Articular chondrocyte of knee joint (primary cell): ENCODE measurements around the gene KCNIP1. TPM values are rescaled to one million over a fixed set of nuclear protein-coding genes. Genes with fewer than 3 reads are reported as not detected.

Source experiments
- total RNA-seq: library from RNA; depleted of rRNA; stranded (reverse); fragments of >200 nt; gene quantifications from 2 replicates; pipeline ENCODE4 v1.2.3, GENCODE V29; 2012

KCNIP1 gene
- not detected in 2 replicates for total RNA-seq

DNA sequence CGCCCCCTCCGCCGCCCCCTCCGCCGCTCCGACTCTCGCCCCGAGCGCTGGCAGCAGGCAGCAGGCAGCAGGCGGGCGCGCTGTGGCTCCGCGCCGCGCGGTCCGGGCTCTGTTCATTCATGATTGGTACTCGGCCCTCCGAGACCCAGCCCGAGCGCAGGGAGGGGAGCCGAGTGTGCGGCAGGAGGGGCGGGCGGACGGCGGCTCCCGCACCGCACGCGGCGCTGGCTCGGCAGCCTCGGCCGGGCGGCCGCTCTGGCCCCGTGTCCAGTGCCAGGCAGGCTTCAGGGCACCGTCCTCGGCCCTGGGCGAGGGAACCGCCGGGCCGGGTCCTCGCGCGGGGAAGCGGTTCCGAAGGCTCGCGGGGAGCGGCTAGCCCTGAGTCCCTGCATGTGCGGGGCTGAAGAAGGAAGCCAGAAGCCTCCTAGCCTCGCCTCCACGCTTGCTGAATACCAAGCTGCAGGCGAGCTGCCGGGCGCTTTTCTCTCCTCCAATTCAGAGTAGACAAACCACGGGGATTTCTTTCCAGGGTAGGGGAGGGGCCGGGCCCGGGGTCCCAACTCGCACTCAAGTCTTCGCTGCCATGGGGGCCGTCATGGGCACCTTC is at the start of gene KCNIP1:
Gene KCNIP1 (plus strand): TSS at position 31 of the 607 bp plus-strand sequence.

DNA sequence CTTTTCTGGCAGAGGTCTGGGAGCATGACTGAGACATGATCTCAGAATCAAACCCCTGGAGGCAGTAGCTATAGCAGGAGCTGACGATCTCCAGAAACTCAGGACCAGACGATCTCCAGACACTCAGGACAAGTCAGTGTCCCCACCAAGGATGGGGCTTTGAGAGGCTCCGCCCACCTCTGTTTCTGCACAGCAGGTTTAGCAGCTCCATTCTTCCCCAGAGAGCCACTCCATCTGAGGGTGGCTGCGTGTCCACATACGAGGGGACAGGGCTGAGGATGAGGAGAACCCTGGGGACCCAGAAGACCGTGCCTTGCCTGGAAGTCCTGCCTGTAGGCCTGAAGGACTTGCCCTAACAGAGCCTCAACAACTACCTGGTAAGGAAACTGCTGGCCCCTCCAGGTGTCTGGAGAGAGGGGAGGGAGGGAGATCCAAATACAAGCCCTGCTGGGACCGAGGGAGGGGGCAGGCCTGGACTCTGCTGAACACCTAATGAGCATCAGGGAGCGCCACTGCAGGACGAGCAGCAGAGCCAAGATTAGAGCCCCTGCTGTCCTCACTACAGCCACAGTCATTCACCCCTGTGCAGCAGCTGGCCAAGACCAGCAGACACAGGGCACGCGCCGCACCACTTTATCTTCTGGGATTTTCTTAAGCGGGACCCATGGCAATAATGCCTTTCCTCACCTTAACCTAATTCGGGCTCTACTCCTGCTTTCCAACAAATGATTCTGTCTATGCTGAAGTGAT is 279.9 kb downstream of the KCNIP1 start, which contains the start of gene GABRP:
Gene GABRP (plus strand): TSS at position 228 of the 750 bp plus-strand sequence. CDS start 4,891 bp downstream, outside the sequence.

Other genes with a start within 250 kb of the KCNIP1 start
- not detected in 2 replicates for gene LCP2, start 206.2 kb upstream of the KCNIP1 start, total RNA-seq
- under 0.01 TPM in 2 replicates for gene KCNMB1, start 114.7 kb upstream of the KCNIP1 start, total RNA-seq